ENCODE results near the gene HAO1. TPM values are rescaled to one million over a fixed set of nuclear protein-coding genes. Genes with fewer than 3 reads are reported as not detected.

Gene HAO1
- total and polyA plus RNA-seq, 2 of the 13 experiments (the other 11 are each of a cell fraction or from before 2014, with no cell fraction given) = 0.03 TPM; not detected in 1

DNA sequence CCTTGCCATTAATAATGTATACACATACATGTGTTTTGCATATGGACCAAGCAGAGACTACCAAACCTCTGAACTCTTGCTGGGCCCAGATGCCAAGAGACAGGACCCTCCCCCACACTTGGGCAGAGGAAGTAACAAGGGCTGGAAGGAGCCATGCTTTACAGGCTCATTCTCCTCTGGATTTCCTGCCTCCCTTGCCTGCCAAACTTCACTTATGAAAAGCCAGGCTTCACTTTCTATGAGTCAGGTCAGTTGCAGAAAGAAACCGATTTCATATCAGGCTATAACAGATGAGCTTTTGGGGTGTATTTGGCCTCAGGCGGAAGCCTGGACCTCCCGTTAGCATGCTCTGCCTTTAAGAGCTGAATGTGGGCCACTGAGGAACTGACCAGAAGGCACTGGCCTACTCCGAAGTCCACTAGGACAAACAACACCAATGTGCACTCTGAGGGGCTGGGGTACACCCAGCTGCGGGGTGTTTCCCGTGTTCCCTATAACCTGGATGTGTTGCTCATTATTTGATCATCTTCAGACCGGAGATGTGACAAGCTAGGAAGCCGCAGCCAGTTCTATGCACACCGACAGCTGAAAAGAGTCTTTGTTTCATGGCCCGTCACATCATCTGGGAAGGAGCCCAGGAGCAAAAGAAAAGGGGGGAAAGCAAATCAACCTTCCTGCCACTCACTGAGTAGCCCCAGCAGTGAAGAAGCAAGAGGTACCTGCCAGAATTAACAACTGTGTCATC lies 28.5 kb downstream of the HAO1 start:
- DNase-seq (ENCODE audit: low spot score) = no peak
- Histone ChIP-seq H3K27me3 (ENCODE audit: control insufficient read depth in 1 of 2, insufficient read depth in 2 of 2, low read length in 2 of 2) (no peaks in the 10 kb centered on the region), H4K20me1 (ENCODE audit: insufficient read depth, low read length) (no peaks in the 10 kb centered on the region), H3K9me3 (ENCODE audit: low read length) (no peaks in the 10 kb centered on the region), H3K79me2 (ENCODE audit: insufficient read depth, low read length) (no peaks in the 10 kb centered on the region), H2AFZ (ENCODE audit: low read length) (no peak overlapping the region), H3K9ac (ENCODE audit: insufficient read depth, low read depth, low read length) (no peak overlapping the region), H3K4me2 (ENCODE audit: low read depth, low read length) (no peak overlapping the region), H3K4me1 (ENCODE audit: insufficient read depth, low read length) (no peaks in the 10 kb centered on the region), H3K36me3 (replicated peaks in 1 of 2; ENCODE audit: control insufficient read depth in 1 of 2, insufficient read depth in 2 of 2, low read length in 2 of 2) (no peaks in the 10 kb centered on the region), H3K4me3 (replicated peaks in 1 of 3; ENCODE audit: insufficient read depth in 1 of 3, low read depth in 2 of 3, low read length in 3 of 3) (no peak overlapping the region), H3K27ac (ENCODE audit: extremely low read length, insufficient read depth, low read length) (no peak overlapping the region)
- FAIRE-seq = no peak
- TF ChIP-seq ZNF256 (CRISPR knock-in tag; conservative IDR thresholded peaks at IDR 0.05) (no peak), ZNF30 (CRISPR knock-in tag; IDR thresholded peaks at IDR 0.05) (no peak), ZNF549 (CRISPR knock-in tag; IDR thresholded peaks at IDR 0.05) (no peak), SPEN (CRISPR knock-in tag; IDR thresholded peaks at IDR 0.05; ENCODE audit: low read depth) (no peak), HNRNPUL1 (IDR thresholded peaks at IDR 0.05; ENCODE audit: low read depth, low read length) (no peak), SMC3 (IDR thresholded peaks at IDR 0.05; ENCODE audit: low read length) (no peak), TBP (CRISPR knock-in tag; IDR thresholded peaks at IDR 0.05) (no peak), GLI4 (CRISPR knock-in tag; IDR thresholded peaks at IDR 0.05; ENCODE audit: borderline replicate concordance) (no peak), HES4 (CRISPR knock-in tag; IDR thresholded peaks at IDR 0.05; ENCODE audit: borderline replicate concordance) (no peak), ZNF432 (CRISPR knock-in tag; IDR thresholded peaks at IDR 0.05; ENCODE audit: borderline replicate concordance) (no peak), HMG20B (CRISPR knock-in tag; conservative IDR thresholded peaks at IDR 0.05) (no peak), ZNF749 (CRISPR knock-in tag; IDR thresholded peaks at IDR 0.05; ENCODE audit: borderline replicate concordance) (no peak), IKZF4 (CRISPR knock-in tag; IDR thresholded peaks at IDR 0.05; ENCODE audit: borderline replicate concordance, low read depth, not compliant biosample characterization) (no peak)
- TF ChIP-seq, protein P1, sequence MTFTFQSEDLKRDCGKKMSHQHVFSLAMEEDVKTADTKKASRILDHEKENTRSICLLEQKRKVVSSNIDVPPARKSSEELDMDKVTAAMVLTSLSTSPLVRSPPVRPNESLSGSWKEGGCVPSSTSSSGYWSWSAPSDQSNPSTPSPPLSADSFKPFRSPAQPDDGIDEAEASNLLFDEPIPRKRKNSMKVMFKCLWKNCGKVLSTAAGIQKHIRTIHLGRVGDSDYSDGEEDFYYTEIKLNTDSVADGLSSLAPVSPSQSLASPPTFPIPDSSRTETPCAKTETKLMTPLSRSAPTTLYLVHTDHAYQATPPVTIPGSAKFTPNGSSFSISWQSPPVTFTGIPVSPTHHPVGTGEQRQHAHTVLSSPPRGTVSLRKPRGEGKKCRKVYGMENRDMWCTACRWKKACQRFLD (CRISPR knock-in tag; IDR thresholded peaks at IDR 0.05; ENCODE audit: borderline replicate concordance) = no peak
- TF ChIP-seq, protein P2, sequence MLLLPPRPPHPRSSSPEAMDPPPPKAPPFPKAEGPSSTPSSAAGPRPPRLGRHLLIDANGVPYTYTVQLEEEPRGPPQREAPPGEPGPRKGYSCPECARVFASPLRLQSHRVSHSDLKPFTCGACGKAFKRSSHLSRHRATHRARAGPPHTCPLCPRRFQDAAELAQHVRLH (CRISPR knock-in tag; IDR thresholded peaks at IDR 0.05; ENCODE audit: borderline replicate concordance, low read depth) = no peak
- TF ChIP-seq, protein P3, sequence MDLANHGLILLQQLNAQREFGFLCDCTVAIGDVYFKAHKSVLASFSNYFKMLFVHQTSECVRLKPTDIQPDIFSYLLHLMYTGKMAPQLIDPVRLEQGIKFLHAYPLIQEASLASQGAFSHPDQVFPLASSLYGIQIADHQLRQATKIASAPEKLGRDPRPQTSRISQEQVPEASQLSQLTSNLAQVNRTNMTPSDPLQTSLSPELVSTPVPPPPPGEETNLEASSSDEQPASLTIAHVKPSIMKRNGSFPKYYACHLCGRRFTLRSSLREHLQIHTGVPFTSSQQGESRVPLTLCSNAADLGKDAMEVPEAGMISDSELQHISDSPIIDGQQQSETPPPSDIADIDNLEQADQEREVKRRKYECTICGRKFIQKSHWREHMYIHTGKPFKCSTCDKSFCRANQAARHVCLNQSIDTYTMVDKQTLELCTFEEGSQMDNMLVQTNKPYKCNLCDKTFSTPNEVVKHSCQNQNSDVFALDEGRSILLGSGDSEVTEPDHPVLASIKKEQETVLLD (CRISPR knock-in tag; IDR thresholded peaks at IDR 0.05; ENCODE audit: low read depth) = no peak
- BruUV-seq (replicated peaks) = no TSS peak
- POLR2A ChIA-PET = no interaction called here
- no peak; the same call in 1 of the 3 replicates for ATAC-seq
- 24% methylated on average over 10 of the region's 10 CpGs for WGBS (ENCODE audit: low lambda C conversion rate)
- CTCF ChIA-PET (ENCODE audit: low intra/inter-chr PET ratio, low total read pairs) = no interaction called here
- intact Hi-C loops (cut with micrococcal nuclease; ENCODE audit: unreplicated experiment) (no loop called here), in situ Hi-C loops (cut with HindIII; ENCODE audit: extremely low pct_ligation_motif_present, low pct_unique_long_range_greater_than_20kb) (no loop called here)
